HG03159 (cell line): ENCODE data around the gene ZDHHC14.
"Not testable (repeated sequence)": the region's sequence is repeated elsewhere in the genome, so short reads cannot be mapped to it uniquely, and the experiment has no call there.

ENCODE experiments used
- ATAC-seq: cut with Tn5 transposase; IDR thresholded peaks from one replicate; pipeline ENCODE4 v1.9.1; 2021; ENCODE audit warnings: mild to moderate bottlenecking, moderate library complexity; ENCODE audit not compliant: unreplicated experiment

Gene ZDHHC14

GRCh38 chr6:157379656-157380457 is 1.1 kb upstream of the ZDHHC14 start:
- peak; percentile 73 for ATAC-seq

GRCh38 chr6:157380458-157380778 is 572 bp upstream of the ZDHHC14 start:
- peak; percentile 19 for ATAC-seq

GRCh38 chr6:157381631-157382621 is 936 bp downstream of the ZDHHC14 start:
- peak; percentile 17 for ATAC-seq

- ATAC-seq, result no peak
Measured at GRCh38 chr6:157382821-157383220, 1.8 kb downstream of the ZDHHC14 start.

- no peak for ATAC-seq
Measured at GRCh38 chr6:157383471-157383870, 2.5 kb downstream of the ZDHHC14 start.

GRCh38 chr6:157384962-157385361 is 4.0 kb downstream of the ZDHHC14 start:
- not testable (repeated sequence) for ATAC-seq

- ATAC-seq, result no peak
Measured at GRCh38 chr6:157385482-157385881, 4.5 kb downstream of the ZDHHC14 start.

GRCh38 chr6:157386023-157386422 is 5.0 kb downstream of the ZDHHC14 start:
- no peak for ATAC-seq

- ATAC-seq, result no peak
Measured at GRCh38 chr6:157386454-157386853, 5.5 kb downstream of the ZDHHC14 start.

GRCh38 chr6:157388924-157389323 is 7.9 kb downstream of the ZDHHC14 start:
- ATAC-seq, result no peak

- ATAC-seq, result no peak
Measured at GRCh38 chr6:157390273-157391060, 9.5 kb downstream of the ZDHHC14 start.

GRCh38 chr6:157392927-157393668 is 12.1 kb downstream of the ZDHHC14 start:
- ATAC-seq, result no peak

GRCh38 chr6:157393669-157394327 is 12.8 kb downstream of the ZDHHC14 start:
- no peak for ATAC-seq

GRCh38 chr6:157395199-157395598 is 14.2 kb downstream of the ZDHHC14 start:
- ATAC-seq, result not testable (repeated sequence)

GRCh38 chr6:157396026-157396425 is 15.0 kb downstream of the ZDHHC14 start:
- no peak for ATAC-seq

- no peak for ATAC-seq
Measured at GRCh38 chr6:157397660-157398059, 16.7 kb downstream of the ZDHHC14 start.

- no peak for ATAC-seq
Measured at GRCh38 chr6:157398151-157398550, 17.2 kb downstream of the ZDHHC14 start.

- ATAC-seq, result no peak
Measured at GRCh38 chr6:157400676-157401075, 19.7 kb downstream of the ZDHHC14 start.

- no peak for ATAC-seq
Measured at GRCh38 chr6:157401734-157402338, 20.8 kb downstream of the ZDHHC14 start.
